Neural progenitor cell (in vitro differentiated cells): ENCODE data around the gene THBS1. TPM values are rescaled to one million over a fixed set of nuclear protein-coding genes. Genes with fewer than 3 reads are reported as not detected.
A peak's percentile ranks its signal among the peaks of the same experiment; 100 is the strongest.

Experiments
- DNase-seq: peaks from one replicate; pipeline ENCODE4 v3.0.0-alpha.2; 2016; ENCODE audit warnings: low spot score
- H2AFZ ChIP-seq: fragments of 200-600 bp; sonication (generic); replicated peaks from 2 replicates; pipeline ENCODE4 v1.6.1; 2016; ENCODE audit warnings: antibody characterized with exemption
- H3F3A ChIP-seq: fragments of 200-600 bp; sonication (generic); 2 replicates; pipeline ENCODE4 v1.6.1; 2016; ENCODE audit warnings: antibody characterized with exemption, low read depth
- H3K27ac ChIP-seq: fragments of 200-600 bp; sonication (generic); 2 replicates; pipeline ENCODE4 v1.5.1; 2016; ENCODE audit warnings: mild to moderate bottlenecking
- H3K27me3 ChIP-seq: fragments of 200-600 bp; sonication (generic); 2 replicates; pipeline ENCODE4 v1.6.1; 2016; ENCODE audit warnings: mild to moderate bottlenecking, moderate library complexity
- H3K36me3 ChIP-seq: fragments of 200-600 bp; sonication (generic); 2 replicates; pipeline ENCODE4 v1.5.1; 2016
- H3K4me1 ChIP-seq: fragments of 200-600 bp; sonication (generic); 2 replicates; pipeline ENCODE4 v1.6.1; 2016; ENCODE audit warnings: mixed run types
- H3K4me2 ChIP-seq: fragments of 200-600 bp; sonication (generic); 2 replicates; pipeline ENCODE4 v1.6.1; 2016
- H3K4me3 ChIP-seq: fragments of 200-600 bp; sonication (generic); 2 replicates; pipeline ENCODE4 v1.5.1; 2016
- H3K79me2 ChIP-seq: fragments of 200-600 bp; sonication (generic); 2 replicates; pipeline ENCODE4 v1.6.1; 2016; ENCODE audit warnings: low read depth
- H3K9ac ChIP-seq: fragments of 200-600 bp; sonication (generic); 2 replicates; pipeline ENCODE4 v1.6.1; 2016
- H3K9me3 ChIP-seq: fragments of 200-600 bp; sonication (generic); 2 replicates; pipeline ENCODE4 v1.5.1; 2016; ENCODE audit warnings: low read depth
- H4K20me1 ChIP-seq: fragments of 200-600 bp; sonication (generic); 2 replicates; pipeline ENCODE4 v1.6.1; 2016; ENCODE audit warnings: low read depth
- H3K27ac Mint-ChIP-seq: 3 replicates; pipeline ENCODE4 v1.8.0; 2021; ENCODE audit warnings: mixed read lengths
- H3K27me3 Mint-ChIP-seq: 2 replicates; pipeline ENCODE4 v1.8.0; 2022; ENCODE audit warnings: low read depth, mild to moderate bottlenecking, inconsistent platforms, moderate library complexity, mixed read lengths; ENCODE audit not compliant: insufficient read depth
- H3K36me3 Mint-ChIP-seq: 3 replicates; pipeline ENCODE4 v1.8.0; 2021; ENCODE audit warnings: mixed read lengths
- H3K4me1 Mint-ChIP-seq: 3 replicates; pipeline ENCODE4 v1.8.0; 2021; ENCODE audit warnings: mixed read lengths
- H3K4me3 Mint-ChIP-seq: 3 replicates; pipeline ENCODE4 v1.8.0; 2021; ENCODE audit warnings: mild to moderate bottlenecking, moderate library complexity, mixed read lengths
- H3K9me3 Mint-ChIP-seq: 3 replicates; pipeline ENCODE4 v1.8.0; 2020; ENCODE audit warnings: mixed read lengths
- EZH2 ChIP-seq: fragments of 200-600 bp; sonication (generic); IDR thresholded peaks from 2 replicates; pipeline ENCODE4 v1.6.1; 2017; ENCODE audit warnings: antibody characterized with exemption, mild to moderate bottlenecking, moderate library complexity
- EZH2phosphoT487 ChIP-seq: fragments of 200-600 bp; sonication (generic); IDR thresholded peaks from 2 replicates; pipeline ENCODE4 v1.6.1; 2017; ENCODE audit warnings: antibody characterized with exemption
- total RNA-seq: library from RNA; depleted of rRNA; stranded (reverse); fragments of >200 nt; gene quantifications from 2 replicates; pipeline ENCODE4 v1.2.3, GENCODE V29; 2015; ENCODE audit warnings: low replicate concordance
- TF ChIP-seq, protein P1 (sequence below): fragments of 200-600 bp; sonication (generic); IDR thresholded peaks from 2 replicates; pipeline ENCODE4 v1.5.1; 2017; ENCODE audit warnings: antibody characterized with exemption, mild to moderate bottlenecking

The THBS1 gene
- total RNA-seq, 1 donor from 2014 or later = 14.6 TPM

- DNase-seq = no peak
- Mint-ChIP-seq H3K27me3 (peaks cover 4% of the 10 kb centered on the region), H3K9me3 (peaks cover 5% of the 10 kb centered on the region), H3K4me1 (peaks cover 10% of the 10 kb centered on the region), H3K36me3 (peaks cover 13% of the 10 kb centered on the region), H3K4me3 (no peak overlapping the region), H3K27ac (no peak overlapping the region)
- Histone ChIP-seq H3K27me3 (no peaks in the 10 kb centered on the region), H4K20me1 (no peaks in the 10 kb centered on the region), H3K9ac (no peak overlapping the region), H3K79me2 (no peaks in the 10 kb centered on the region), H3F3A (no peaks in the 10 kb centered on the region), H3K4me2 (no peak overlapping the region), H3K27ac (no peak overlapping the region), H2AFZ (no peak overlapping the region), H3K4me1 (no peaks in the 10 kb centered on the region), H3K4me3 (no peak overlapping the region), H3K9me3 (no peaks in the 10 kb centered on the region), H3K36me3 (no peaks in the 10 kb centered on the region)
- TF ChIP-seq EZH2phosphoT487 (no peak), EZH2 (no peak)
- TF ChIP-seq, protein P1, sequence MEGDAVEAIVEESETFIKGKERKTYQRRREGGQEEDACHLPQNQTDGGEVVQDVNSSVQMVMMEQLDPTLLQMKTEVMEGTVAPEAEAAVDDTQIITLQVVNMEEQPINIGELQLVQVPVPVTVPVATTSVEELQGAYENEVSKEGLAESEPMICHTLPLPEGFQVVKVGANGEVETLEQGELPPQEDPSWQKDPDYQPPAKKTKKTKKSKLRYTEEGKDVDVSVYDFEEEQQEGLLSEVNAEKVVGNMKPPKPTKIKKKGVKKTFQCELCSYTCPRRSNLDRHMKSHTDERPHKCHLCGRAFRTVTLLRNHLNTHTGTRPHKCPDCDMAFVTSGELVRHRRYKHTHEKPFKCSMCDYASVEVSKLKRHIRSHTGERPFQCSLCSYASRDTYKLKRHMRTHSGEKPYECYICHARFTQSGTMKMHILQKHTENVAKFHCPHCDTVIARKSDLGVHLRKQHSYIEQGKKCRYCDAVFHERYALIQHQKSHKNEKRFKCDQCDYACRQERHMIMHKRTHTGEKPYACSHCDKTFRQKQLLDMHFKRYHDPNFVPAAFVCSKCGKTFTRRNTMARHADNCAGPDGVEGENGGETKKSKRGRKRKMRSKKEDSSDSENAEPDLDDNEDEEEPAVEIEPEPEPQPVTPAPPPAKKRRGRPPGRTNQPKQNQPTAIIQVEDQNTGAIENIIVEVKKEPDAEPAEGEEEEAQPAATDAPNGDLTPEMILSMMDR = no peak
Observed at GRCh38 chr15:39629371-39629770, 48.5 kb downstream of the THBS1 start.

- Mint-ChIP-seq H3K27ac (no peak overlapping the region), H3K9me3 (peaks cover 2% of the 10 kb centered on the region), H3K4me3 (no peak overlapping the region), H3K27me3 (peaks cover 4% of the 10 kb centered on the region), H3K36me3 (peaks cover 11% of the 10 kb centered on the region), H3K4me1 (peaks cover 10% of the 10 kb centered on the region)
- Histone ChIP-seq H3K79me2 (no peaks in the 10 kb centered on the region), H3K27ac (no peak overlapping the region), H3F3A (no peaks in the 10 kb centered on the region), H2AFZ (no peak overlapping the region), H3K4me3 (no peak overlapping the region), H3K9me3 (no peaks in the 10 kb centered on the region), H4K20me1 (no peaks in the 10 kb centered on the region), H3K4me2 (no peak overlapping the region), H3K4me1 (no peaks in the 10 kb centered on the region), H3K36me3 (no peaks in the 10 kb centered on the region), H3K9ac (no peak overlapping the region), H3K27me3 (no peaks in the 10 kb centered on the region)
- DNase-seq = no peak
- TF ChIP-seq EZH2phosphoT487 (no peak), EZH2 (no peak)
- TF ChIP-seq, protein P1 = no peak
Observed at GRCh38 chr15:39629906-39630305, 49.0 kb downstream of the THBS1 start.

DNA sequence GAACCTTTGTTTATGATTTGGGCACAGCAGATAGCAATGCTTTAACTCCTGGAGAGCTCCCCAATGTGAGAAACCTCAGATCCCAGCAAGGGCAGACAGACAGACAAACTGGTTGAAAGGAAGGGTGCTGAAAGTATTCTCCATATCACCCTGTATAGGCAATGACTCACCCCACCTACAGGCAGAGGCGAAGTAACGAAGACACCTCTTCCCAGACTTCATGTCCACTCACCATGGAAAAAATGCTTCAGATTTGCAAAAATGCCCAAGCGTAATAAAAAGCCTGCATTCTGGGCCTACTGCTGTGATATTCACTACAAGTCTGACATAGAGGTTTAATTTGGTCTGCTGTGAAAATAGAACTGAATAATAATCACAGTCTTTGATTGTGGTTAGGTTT, 50.5 kb downstream of the THBS1 start:
- no peak overlapping the region for H3K27ac ChIP-seq
- H3K9me3 ChIP-seq = no peaks in the 10 kb centered on the region
- H2AFZ ChIP-seq = no peak overlapping the region

More for the DNA sequence above, 50.5 kb downstream of the THBS1 start:
- H3K4me3 Mint-ChIP-seq = no peak overlapping the region
- peaks cover 8% of the 10 kb centered on the region for H3K4me1 Mint-ChIP-seq
- Histone ChIP-seq H3K27me3 (no peaks in the 10 kb centered on the region), H3K4me3 (no peak overlapping the region), H3K36me3 (no peaks in the 10 kb centered on the region), H3F3A (no peaks in the 10 kb centered on the region), H3K79me2 (no peaks in the 10 kb centered on the region), H3K4me2 (no peak overlapping the region), H3K4me1 (no peaks in the 10 kb centered on the region), H3K9ac (no peak overlapping the region), H4K20me1 (no peaks in the 10 kb centered on the region)
- TF ChIP-seq, protein P1 = no peak
- TF ChIP-seq EZH2 (no peak), EZH2phosphoT487 (no peak)
- no peaks in the 10 kb centered on the region for H3K9me3 Mint-ChIP-seq
- H3K27me3 Mint-ChIP-seq = peaks cover 4% of the 10 kb centered on the region
- peak overlapping the region; percentile 2 for H3K27ac Mint-ChIP-seq
- peaks cover 5% of the 10 kb centered on the region for H3K36me3 Mint-ChIP-seq
- DNase-seq = no peak
